Right lobe of liver (tissue), 4 donors: ENCODE measurements around the gene ULK4.

ENCODE experiments used
- POLR2A ChIP-seq: fragments of 450-650 bp; IDR thresholded peaks from one replicate; pipeline ENCODE4 v1.6.1; 2017; ENCODE audit warnings: antibody characterized with exemption, mild to moderate bottlenecking
- TF ChIP-seq, protein P1 (sequence below), 4 donors: fragments of 200-600 bp in 3 of 4; fragments of 450-650 bp in 1 of 4; IDR thresholded peaks; one replicate each; pipeline versions ENCODE4 v1.5.1 to v1.8.0; 2016 to 2022; ENCODE audit warnings: antibody characterized with exemption in 4 of 4, mild to moderate bottlenecking in 2 of 4
- donor health status: DM: no; HTN: no; CAD: no.
- donor health status: DM: no; HTN: no; CAD: no.
- donor health status: DM: no; HTN: yes; CAD: no.

DNA sequence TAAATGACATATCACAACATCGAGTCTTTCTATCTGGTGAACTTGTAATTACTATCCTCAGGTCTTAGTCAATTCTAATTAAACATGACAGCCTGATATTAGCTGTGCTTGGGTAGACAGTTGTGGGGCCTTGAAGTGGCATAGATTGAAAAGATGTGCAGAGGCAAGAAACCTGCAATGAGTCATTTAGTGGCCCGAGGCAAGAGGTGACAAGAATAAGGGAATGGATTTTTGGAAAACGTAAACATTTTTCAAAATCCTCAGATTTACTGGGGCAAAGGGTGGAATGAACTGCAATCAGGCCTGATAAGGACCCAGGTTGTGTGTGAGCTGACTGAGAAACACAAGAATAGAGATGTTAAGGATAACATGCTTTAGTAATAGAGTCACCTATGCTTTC is 29.5 kb upstream of the ULK4 start:
- no peak for TF ChIP-seq POLR2A
- TF ChIP-seq, protein P1, sequence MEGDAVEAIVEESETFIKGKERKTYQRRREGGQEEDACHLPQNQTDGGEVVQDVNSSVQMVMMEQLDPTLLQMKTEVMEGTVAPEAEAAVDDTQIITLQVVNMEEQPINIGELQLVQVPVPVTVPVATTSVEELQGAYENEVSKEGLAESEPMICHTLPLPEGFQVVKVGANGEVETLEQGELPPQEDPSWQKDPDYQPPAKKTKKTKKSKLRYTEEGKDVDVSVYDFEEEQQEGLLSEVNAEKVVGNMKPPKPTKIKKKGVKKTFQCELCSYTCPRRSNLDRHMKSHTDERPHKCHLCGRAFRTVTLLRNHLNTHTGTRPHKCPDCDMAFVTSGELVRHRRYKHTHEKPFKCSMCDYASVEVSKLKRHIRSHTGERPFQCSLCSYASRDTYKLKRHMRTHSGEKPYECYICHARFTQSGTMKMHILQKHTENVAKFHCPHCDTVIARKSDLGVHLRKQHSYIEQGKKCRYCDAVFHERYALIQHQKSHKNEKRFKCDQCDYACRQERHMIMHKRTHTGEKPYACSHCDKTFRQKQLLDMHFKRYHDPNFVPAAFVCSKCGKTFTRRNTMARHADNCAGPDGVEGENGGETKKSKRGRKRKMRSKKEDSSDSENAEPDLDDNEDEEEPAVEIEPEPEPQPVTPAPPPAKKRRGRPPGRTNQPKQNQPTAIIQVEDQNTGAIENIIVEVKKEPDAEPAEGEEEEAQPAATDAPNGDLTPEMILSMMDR (IDR thresholded peaks at IDR 0.05), result no peak
